Body of pancreas (tissue), 4 donors: ENCODE results near the gene CORO1C.

Experiments
- CTCF ChIP-seq, 7 experiments: fragments of 450-650 bp in 4 of 7; fragments of 200-600 bp in 3 of 7; sonication (generic) in 3 of 7; IDR thresholded peaks; one replicate each; pipeline ENCODE4 v1.5.1; 2016 to 2019; ENCODE audit warnings: antibody characterized with exemption in 7 of 7
- POLR2A ChIP-seq, 3 donors: fragments of 450-650 bp; IDR thresholded peaks; one replicate each; pipeline ENCODE4 v1.6.1; 2016; ENCODE audit warnings: antibody characterized with exemption in 3 of 3, mild to moderate bottlenecking in 2 of 3

GRCh38 chr12:108616359-108616758 lies 115.0 kb downstream of the CORO1C start:
- TF ChIP-seq CTCF (IDR thresholded peaks at IDR 0.05) = no peak
- TF ChIP-seq POLR2A (IDR thresholded peaks at IDR 0.05) = no peak
